IPS DF 6.9 (cell line): ENCODE measurements around the gene CREB3.

Experiments
- DNase-seq: peaks from one replicate; pipeline ENCODE4 v3.0.0-alpha.2; 2013; ENCODE audit warnings: low read depth, low spot score
- H3K27ac ChIP-seq: one replicate; pipeline ENCODE4 v1.5.1; 2013; ENCODE audit warnings: low read length, control low read depth
- H3K27me3 ChIP-seq: 2 replicates; pipeline ENCODE4 v1.6.1; 2013; ENCODE audit warnings: mild to moderate bottlenecking, low read length; ENCODE audit not compliant: control insufficient read depth, insufficient read depth
- H3K36me3 ChIP-seq: 2 replicates; pipeline ENCODE4 v1.6.1; 2013; ENCODE audit warnings: low read length; ENCODE audit not compliant: control insufficient read depth, insufficient read depth
- H3K4me1 ChIP-seq: 2 replicates; pipeline ENCODE4 v1.6.1; 2013; ENCODE audit warnings: low read length; ENCODE audit not compliant: control insufficient read depth, insufficient read depth
- H3K4me3 ChIP-seq: 2 replicates; pipeline ENCODE4 v1.5.1; 2013; ENCODE audit warnings: mild to moderate bottlenecking, low read length
- H3K9me3 ChIP-seq: 2 replicates; pipeline ENCODE4 v1.6.1; 2013; ENCODE audit warnings: low read length, inconsistent platforms; ENCODE audit not compliant: control insufficient read depth, insufficient read depth
- WGBS: extraction: QIAGEN DNeasy Blood & Tissue Kit; methylation state at CpG from one replicate; pipeline ENCODE4 v1.1.7; 2013; ENCODE audit warnings: mixed read lengths, missing lambda C conversion rate; ENCODE audit not compliant: insufficient read length, insufficient coverage; 5-methylcytosine and 5-hydroxymethylcytosine counted together

The CREB3 gene

DNA sequence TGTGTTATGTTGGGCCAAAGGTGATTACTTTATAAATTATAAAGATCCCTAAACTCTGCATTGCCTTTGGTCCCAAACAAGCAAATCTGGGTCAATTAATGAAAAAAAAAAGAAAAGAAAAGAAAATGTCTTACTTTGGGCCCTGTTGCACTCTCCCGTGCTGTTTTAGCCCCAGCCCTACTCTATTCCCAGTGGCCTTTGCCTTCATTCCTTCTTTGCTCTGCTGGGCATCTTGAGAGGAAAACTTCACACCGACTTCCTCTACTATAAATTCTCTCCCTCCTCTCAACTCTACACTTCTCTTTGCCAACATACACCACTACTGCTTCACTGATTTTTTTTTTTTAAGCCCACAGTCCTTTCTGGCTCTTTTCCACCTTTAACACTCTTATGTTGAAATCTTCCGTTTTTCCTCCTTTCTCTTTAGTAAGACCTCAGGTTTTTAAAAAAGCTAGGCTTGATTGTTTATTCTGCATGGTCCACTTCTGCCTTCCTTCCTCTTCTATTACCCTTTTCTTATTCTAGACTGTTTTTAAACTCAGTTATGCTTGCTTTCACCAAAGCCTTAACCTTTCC lies 26.1 kb downstream of the CREB3 start:
- no peaks in the 10 kb centered on the region; the same call in 1 of the 2 replicates for H3K36me3 ChIP-seq
- no peaks in the 10 kb centered on the region for H3K9me3 ChIP-seq
- DNase-seq, result no peak
- H3K27ac ChIP-seq, result no peak overlapping the region
- H3K4me3 ChIP-seq, result no peak overlapping the region
- no peaks in the 10 kb centered on the region for H3K4me1 ChIP-seq
- WGBS, result 100% methylated on average over 1 of the region's 3 CpGs
- H3K27me3 ChIP-seq, result no peaks in the 10 kb centered on the region

DNA sequence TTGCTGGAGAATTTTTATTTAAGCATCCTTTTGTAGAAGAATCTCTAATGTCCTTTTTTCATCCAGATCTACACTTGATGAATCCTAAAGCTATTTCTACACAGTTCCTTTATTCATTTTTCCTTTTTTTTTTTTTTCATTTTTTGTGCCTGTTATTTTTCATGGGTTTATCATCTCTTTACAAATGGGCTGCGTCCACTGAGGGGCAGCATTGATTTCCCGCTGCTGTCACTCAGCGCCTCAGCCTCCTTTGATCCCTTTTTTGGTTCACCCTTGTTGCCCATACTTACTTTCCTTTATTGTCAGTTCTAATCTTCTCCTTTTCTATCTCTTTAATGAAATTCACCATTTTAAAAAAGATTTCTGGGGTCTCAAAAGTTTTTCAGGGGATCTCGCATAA lies 27.3 kb downstream of the CREB3 start:
- DNase-seq, result no peak
- Histone ChIP-seq H3K27me3 (no peaks in the 10 kb centered on the region), H3K9me3 (no peaks in the 10 kb centered on the region), H3K36me3 (no peaks in the 10 kb centered on the region; the same call in 1 of the 2 replicates), H3K27ac (no peak overlapping the region), H3K4me3 (no peak overlapping the region), H3K4me1 (no peaks in the 10 kb centered on the region)
- no CpG with 5 or more reads among the region's 4 CpGs for WGBS

DNA sequence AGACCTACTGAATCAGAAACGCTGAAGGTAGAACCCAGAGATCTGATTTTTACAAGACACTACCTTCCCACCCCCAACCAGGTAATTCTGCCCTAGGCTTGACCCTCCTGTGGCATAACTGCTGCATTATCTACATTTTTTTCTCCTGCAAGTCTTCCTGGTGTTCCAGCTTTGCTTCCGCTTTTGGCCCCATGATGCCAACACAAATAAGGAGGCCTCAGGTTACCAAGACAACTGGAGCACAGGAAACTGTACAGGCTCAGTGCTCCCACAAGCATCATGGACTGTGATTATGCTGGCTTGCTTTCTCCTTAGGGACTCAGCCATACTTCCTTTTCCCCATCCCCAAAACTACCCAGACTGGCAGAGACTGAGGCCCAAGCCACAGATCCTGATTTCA lies 28.2 kb downstream of the CREB3 start:
- H3K4me3 ChIP-seq, result no peak overlapping the region
- H3K36me3 ChIP-seq, result no peaks in the 10 kb centered on the region; the same call in 1 of the 2 replicates
- H3K9me3 ChIP-seq, result no peaks in the 10 kb centered on the region
- no peak overlapping the region for H3K27ac ChIP-seq
- WGBS, result no CpG with 5 or more reads among the region's 2 CpGs
- H3K4me1 ChIP-seq, result no peaks in the 10 kb centered on the region
- no peak for DNase-seq
- H3K27me3 ChIP-seq, result no peaks in the 10 kb centered on the region

DNA sequence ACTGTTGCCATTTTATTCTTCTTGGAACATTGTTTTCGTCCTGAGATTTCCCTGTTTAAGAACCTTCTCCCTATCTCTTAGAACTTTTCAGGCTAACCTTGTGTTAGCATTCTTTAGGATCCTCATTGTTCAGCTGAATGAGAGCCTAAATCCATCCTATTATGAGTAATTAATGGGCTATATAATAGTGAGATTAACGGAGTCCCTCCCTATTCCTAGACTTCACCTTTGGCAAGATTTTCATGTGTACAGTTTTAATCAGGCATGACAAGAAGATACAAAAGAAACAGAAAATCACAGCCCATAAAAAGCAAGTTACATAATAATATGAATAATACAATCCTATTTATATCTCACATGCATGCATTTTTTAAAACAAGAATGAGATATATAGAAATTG lies 30.7 kb downstream of the CREB3 start:
- WGBS, result no CpG with 5 or more reads among the region's 2 CpGs
- DNase-seq, result no peak
- no peaks in the 10 kb centered on the region for H3K9me3 ChIP-seq
- no peaks in the 10 kb centered on the region; the same call in 1 of the 2 replicates for H3K36me3 ChIP-seq
- H3K4me3 ChIP-seq, result no peak overlapping the region
- H3K27me3 ChIP-seq, result no peaks in the 10 kb centered on the region
- H3K27ac ChIP-seq, result no peak overlapping the region
- H3K4me1 ChIP-seq, result no peaks in the 10 kb centered on the region

DNA sequence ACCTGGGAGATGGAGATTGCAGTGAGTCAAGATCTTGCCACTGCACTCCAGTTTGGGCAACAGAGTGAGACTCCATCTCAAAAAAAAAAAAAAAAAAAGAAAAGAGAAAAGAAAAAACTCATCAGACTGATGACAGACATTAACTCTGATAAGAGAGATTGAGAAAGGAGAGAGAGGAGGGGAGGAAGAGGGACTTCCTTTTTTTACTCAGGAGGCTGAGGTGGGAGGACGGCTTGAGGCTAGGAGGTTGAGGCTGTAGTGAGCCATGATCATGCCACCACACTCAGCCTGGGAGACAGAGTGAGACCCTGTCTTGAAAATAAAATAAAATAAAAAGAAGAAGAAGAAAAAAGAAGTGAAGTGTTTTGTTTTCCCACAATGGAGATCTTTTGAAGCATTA lies 31.3 kb downstream of the CREB3 start:
- Histone ChIP-seq H3K27me3 (no peaks in the 10 kb centered on the region), H3K4me1 (no peaks in the 10 kb centered on the region), H3K4me3 (no peak overlapping the region), H3K9me3 (no peaks in the 10 kb centered on the region), H3K36me3 (no peaks in the 10 kb centered on the region; the same call in 1 of the 2 replicates), H3K27ac (no peak overlapping the region)
- DNase-seq, result no peak
- WGBS, result no CpG with 5 or more reads among the region's 1 CpG

DNA sequence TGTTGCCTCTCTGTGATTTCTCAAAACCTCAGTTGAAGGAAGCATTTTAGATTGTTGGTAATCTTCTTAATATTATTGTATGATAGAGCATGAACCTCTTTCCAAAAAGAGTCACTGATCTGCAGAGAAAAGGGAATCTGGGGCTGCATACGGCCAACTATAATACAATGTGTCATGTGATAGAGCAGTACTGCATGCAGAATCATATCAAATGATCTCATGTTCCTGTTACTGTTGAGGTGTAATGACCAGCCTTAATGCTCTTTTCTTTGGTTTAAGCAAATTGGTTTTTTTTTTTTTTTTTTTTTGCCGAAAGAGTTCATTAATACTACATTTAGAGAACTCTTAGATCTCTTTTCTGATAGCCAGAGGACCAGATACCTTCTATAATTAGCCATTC lies 34.5 kb downstream of the CREB3 start:
- Histone ChIP-seq H3K36me3 (no peaks in the 10 kb centered on the region), H3K4me1 (peaks cover 2% of the 10 kb centered on the region; the same call in 1 of the 2 replicates), H3K4me3 (no peak overlapping the region), H3K9me3 (no peaks in the 10 kb centered on the region), H3K27ac (no peak overlapping the region), H3K27me3 (no peaks in the 10 kb centered on the region)
- no CpG with 5 or more reads among the region's 2 CpGs for WGBS
- no peak for DNase-seq

DNA sequence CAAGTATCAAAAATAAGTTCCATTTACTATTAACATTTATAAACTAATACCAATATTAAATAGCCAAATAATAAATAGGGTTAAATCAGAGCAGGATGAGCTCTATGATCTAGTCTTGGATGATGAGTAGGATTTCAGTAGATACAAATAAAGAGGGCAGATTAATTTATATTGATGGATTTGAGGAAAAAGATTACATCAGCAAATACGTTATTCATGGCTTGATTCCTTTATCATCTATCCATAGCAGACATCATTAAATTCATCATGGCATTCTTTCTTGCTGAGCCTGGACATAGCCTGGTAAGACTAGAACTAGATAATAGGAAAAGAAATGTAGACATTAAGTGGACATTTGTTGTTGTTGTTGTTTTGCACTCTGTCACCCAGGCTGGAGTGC lies 35.0 kb downstream of the CREB3 start:
- no peaks in the 10 kb centered on the region for H3K27me3 ChIP-seq
- no peaks in the 10 kb centered on the region for H3K36me3 ChIP-seq
- no peak for DNase-seq
- peaks cover 2% of the 10 kb centered on the region; the same call in 1 of the 2 replicates for H3K4me1 ChIP-seq
- H3K27ac ChIP-seq, result no peak overlapping the region
- H3K9me3 ChIP-seq, result no peaks in the 10 kb centered on the region
- WGBS, result no CpG with 5 or more reads among the region's 1 CpG
- no peak overlapping the region for H3K4me3 ChIP-seq

DNA sequence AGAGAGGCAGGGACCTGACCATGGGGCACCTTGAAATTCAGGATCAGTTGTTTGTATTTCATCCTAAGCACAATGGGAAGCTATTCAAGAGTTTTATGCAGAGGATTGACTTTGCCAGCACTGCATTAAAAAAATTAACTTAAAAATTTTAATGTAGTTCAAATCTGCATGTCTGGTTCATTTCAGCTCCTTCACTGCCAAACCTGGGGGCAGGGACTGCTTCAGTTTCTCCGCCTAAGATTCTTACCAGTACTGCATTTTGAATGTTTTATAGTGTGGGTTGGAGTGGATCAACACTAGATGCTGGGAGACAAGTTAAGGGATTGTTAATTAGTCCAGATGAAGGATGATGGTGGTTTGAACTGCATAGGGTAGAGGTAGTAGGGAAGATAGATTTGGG lies 37.3 kb downstream of the CREB3 start:
- Histone ChIP-seq H3K4me3 (no peak overlapping the region), H3K36me3 (no peaks in the 10 kb centered on the region), H3K27ac (no peak overlapping the region), H3K27me3 (no peaks in the 10 kb centered on the region), H3K9me3 (no peaks in the 10 kb centered on the region), H3K4me1 (peaks cover 2% of the 10 kb centered on the region; the same call in 1 of the 2 replicates)
- WGBS, result no CpG with 5 or more reads among the region's 1 CpG
- no peak for DNase-seq

DNA sequence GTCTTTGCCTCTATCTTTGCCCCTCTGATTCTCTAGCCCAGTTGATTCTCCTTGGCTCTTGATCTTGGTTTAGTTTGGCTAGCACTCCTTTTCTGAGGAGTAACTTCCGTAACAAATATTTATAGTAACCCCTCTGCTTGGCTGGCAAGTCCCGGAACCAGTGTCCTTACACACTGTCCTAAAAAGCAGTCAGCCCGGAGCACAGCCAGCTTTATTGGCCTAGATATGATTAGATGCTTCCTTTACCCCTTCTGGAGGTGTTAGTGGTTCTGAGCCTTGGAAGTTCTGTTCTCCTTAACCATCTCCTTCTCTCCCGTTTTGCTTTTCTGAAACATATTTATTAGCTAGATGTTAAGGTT lies 38.6 kb downstream of the CREB3 start:
- WGBS, result no CpG with 5 or more reads among the region's 4 CpGs
- Histone ChIP-seq H3K27me3 (no peaks in the 10 kb centered on the region), H3K4me3 (no peak overlapping the region), H3K36me3 (no peaks in the 10 kb centered on the region), H3K27ac (no peak overlapping the region), H3K9me3 (no peaks in the 10 kb centered on the region), H3K4me1 (peaks cover 5% of the 10 kb centered on the region)
- no peak for DNase-seq

DNA sequence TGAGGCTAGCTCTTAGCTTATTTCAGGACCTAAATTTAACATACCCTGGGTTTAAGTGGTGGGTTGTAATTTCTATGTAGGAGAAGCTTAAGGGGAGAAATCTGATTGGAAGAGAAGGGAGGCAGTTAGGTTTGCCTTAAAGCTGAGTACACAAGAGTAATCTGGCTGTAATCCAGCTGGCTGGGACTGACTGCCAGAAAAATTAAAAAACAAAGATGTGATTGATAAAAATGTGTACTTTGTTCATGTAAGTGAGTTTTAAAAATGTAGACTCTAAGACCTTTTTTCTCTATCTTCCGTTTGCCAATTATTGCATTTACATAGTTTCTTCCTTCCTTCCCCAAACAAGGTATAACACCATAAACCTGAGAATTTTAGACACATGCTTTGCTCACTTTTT lies 39.1 kb downstream of the CREB3 start:
- WGBS, result no CpG with 5 or more reads among the region's 1 CpG
- DNase-seq, result no peak
- H3K27ac ChIP-seq, result no peak overlapping the region
- H3K4me3 ChIP-seq, result no peak overlapping the region
- no peaks in the 10 kb centered on the region for H3K27me3 ChIP-seq
- H3K9me3 ChIP-seq, result no peaks in the 10 kb centered on the region
- H3K36me3 ChIP-seq, result no peaks in the 10 kb centered on the region
- H3K4me1 ChIP-seq, result peaks cover 5% of the 10 kb centered on the region

DNA sequence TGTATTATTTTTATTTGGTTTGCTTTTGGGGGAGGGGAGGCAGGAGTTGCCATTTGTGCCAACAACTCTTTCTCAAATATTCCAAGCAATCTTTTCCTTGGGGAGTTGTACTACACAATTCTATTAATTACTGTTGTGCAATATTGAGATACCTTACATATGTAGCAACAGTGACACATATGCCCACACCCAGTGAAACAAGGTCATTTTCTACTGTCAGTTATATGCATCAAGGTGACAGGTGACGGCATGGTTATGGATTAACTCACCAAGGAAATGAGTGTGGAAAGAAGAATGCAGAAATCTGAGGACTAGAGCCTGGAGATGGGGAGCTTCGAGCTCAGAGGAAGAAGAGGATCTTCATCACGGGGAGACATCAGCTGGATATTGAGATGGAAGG lies 39.5 kb downstream of the CREB3 start:
- no CpG with 5 or more reads among the region's 3 CpGs for WGBS
- H3K27ac ChIP-seq, result no peak overlapping the region
- H3K4me3 ChIP-seq, result no peak overlapping the region
- DNase-seq, result no peak
- H3K9me3 ChIP-seq, result no peaks in the 10 kb centered on the region
- H3K27me3 ChIP-seq, result no peaks in the 10 kb centered on the region
- H3K36me3 ChIP-seq, result no peaks in the 10 kb centered on the region
- peaks cover 5% of the 10 kb centered on the region for H3K4me1 ChIP-seq
